Panc1 (cell line): Measurements from ENCODE around the gene PTPN4.

Experiments
- POLR2AphosphoS5 ChIP-seq: IDR thresholded peaks from 2 replicates; pipeline ENCODE4 v1.6.1; 2012; ENCODE audit warnings: mild to moderate bottlenecking, low read depth, low read length, moderate library complexity
- REST ChIP-seq, 2 experiments: IDR thresholded peaks; 2 replicates each; pipeline ENCODE4 v1.6.1; 2011 to 2012; ENCODE audit warnings: low read depth in 2 of 2, control low read depth in 1 of 2, low read length in 1 of 2, mild to moderate bottlenecking in 1 of 2, moderate library complexity in 1 of 2; ENCODE audit not compliant: insufficient read depth in 1 of 2
- TCF7L2 ChIP-seq: IDR thresholded peaks from 2 replicates; pipeline ENCODE4 v1.6.1; 2011; ENCODE audit warnings: mild to moderate bottlenecking, low read depth, low read length, inconsistent platforms
- TF ChIP-seq, protein P1 (sequence below): fragments of 450-650 bp; IDR thresholded peaks from 2 replicates; pipeline ENCODE4 v1.5.1; 2017; ENCODE audit warnings: mild to moderate bottlenecking

DNA sequence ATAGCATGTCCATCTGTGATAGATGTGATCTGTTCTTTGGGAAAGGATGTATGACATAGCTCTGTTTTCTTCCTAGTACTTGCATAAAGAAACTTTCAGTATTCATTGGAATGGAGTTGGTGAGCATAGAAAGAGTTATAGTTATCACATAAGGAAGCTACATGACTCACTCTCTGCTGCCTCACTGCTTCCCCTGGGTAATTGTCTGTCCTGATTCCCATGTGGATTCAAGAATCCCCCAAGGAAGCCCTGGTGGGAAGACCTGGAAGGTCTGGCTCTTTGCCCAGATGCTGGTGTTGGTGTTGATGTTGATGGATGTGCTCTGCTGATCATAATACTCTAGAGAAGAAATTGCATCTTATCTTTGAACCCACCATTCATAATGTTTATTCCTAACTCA lies 60.6 kb downstream of the PTPN4 start:
- no peak for TF ChIP-seq REST (IDR thresholded peaks at IDR 0.05; ENCODE audit: insufficient read depth in 1 of 2, low read depth in 2 of 2, low read length in 1 of 2)
- no peak for TF ChIP-seq TCF7L2
- TF ChIP-seq, protein P1, sequence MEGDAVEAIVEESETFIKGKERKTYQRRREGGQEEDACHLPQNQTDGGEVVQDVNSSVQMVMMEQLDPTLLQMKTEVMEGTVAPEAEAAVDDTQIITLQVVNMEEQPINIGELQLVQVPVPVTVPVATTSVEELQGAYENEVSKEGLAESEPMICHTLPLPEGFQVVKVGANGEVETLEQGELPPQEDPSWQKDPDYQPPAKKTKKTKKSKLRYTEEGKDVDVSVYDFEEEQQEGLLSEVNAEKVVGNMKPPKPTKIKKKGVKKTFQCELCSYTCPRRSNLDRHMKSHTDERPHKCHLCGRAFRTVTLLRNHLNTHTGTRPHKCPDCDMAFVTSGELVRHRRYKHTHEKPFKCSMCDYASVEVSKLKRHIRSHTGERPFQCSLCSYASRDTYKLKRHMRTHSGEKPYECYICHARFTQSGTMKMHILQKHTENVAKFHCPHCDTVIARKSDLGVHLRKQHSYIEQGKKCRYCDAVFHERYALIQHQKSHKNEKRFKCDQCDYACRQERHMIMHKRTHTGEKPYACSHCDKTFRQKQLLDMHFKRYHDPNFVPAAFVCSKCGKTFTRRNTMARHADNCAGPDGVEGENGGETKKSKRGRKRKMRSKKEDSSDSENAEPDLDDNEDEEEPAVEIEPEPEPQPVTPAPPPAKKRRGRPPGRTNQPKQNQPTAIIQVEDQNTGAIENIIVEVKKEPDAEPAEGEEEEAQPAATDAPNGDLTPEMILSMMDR, result no peak
- no peak for TF ChIP-seq POLR2AphosphoS5
